ENCODE data around the gene HIVEP3. TPM values are rescaled to one million over a fixed set of nuclear protein-coding genes. Genes with fewer than 3 reads are reported as not detected.

The HIVEP3 gene
- total RNA-seq, 1 experiment from 2014 or later, result 1.4 TPM

- Histone ChIP-seq H3K9ac (ENCODE audit: extremely low read depth, insufficient read length, low read length) (no peak overlapping the region), H4K91ac (ENCODE audit: insufficient read length, low read depth, low read length) (no peak overlapping the region), H2BK15ac (ENCODE audit: low read depth, low read length) (no peak overlapping the region), H3K18ac (ENCODE audit: insufficient read length, low read depth, low read length) (no peak overlapping the region), H3K27me3 (ENCODE audit: insufficient read depth, low read length) (no peaks in the 10 kb centered on the region), H3K23me2 (ENCODE audit: insufficient read length, low read depth, low read length, poor library complexity, severe bottlenecking) (no peaks in the 10 kb centered on the region), H3K56ac (ENCODE audit: insufficient read length, low read depth, low read length) (no peak overlapping the region), H3K4me2 (ENCODE audit: insufficient read depth, insufficient read length, low read length) (no peak overlapping the region), H3K79me2 (ENCODE audit: insufficient read depth, low read length) (no peaks in the 10 kb centered on the region), H3K79me1 (ENCODE audit: insufficient read depth, low read depth, low read length, poor library complexity, severe bottlenecking) (no peaks in the 10 kb centered on the region), H3K9me3 (ENCODE audit: control insufficient read depth, low read depth, low read length) (no peaks in the 10 kb centered on the region), H2AK5ac (ENCODE audit: insufficient read length, low read length) (no peak overlapping the region), H2BK120ac (ENCODE audit: low read depth, low read length, poor library complexity, severe bottlenecking) (no peak overlapping the region), H3K14ac (ENCODE audit: insufficient read depth, low read length) (no peak overlapping the region), H3K27ac (ENCODE audit: insufficient read length, low read depth, low read length) (no peak overlapping the region), H3K4ac (ENCODE audit: low read depth, low read length) (no peak overlapping the region), H2AFZ (ENCODE audit: low read length) (no peak overlapping the region), H4K20me1 (ENCODE audit: control insufficient read depth, insufficient read depth, insufficient read length) (no peaks in the 10 kb centered on the region), H3T11ph (ENCODE audit: low read length) (no peak overlapping the region), H3K23ac (ENCODE audit: insufficient read length, low read depth, low read length) (no peak overlapping the region), H2BK12ac (ENCODE audit: insufficient read length, low read depth, low read length) (no peak overlapping the region), H2BK5ac (ENCODE audit: insufficient read length, low read length) (no peak overlapping the region), H2BK20ac (ENCODE audit: low read depth, low read length, poor library complexity, severe bottlenecking) (no peak overlapping the region), H4K5ac (ENCODE audit: insufficient read length, low read depth, low read length) (no peak overlapping the region), H3K4me1 (ENCODE audit: insufficient read depth, low read length) (0 out of 2 replicates have a peak, but pooled peaks cover 2% of the 10 kb centered on the region), H4K8ac (replicated peaks; ENCODE audit: insufficient read length, low read depth, low read length) (no peak overlapping the region)
- Mint-ChIP-seq H3K27ac (no peak overlapping the region; a peak in 1 of 7 replicates), H3K4me1 (peaks cover 29 to 34% of the 10 kb centered on the region in 2 experiments), H3K36me3 (ENCODE audit: insufficient read depth in 1 of 3, low read depth in 3 of 3) (no peaks in the 10 kb centered on the region), H3K9me3 (no peaks in the 10 kb centered on the region), H3K4me3 (no peak overlapping the region), H3K27me3 (ENCODE audit: low read depth) (peaks cover 13% of the 10 kb centered on the region)
- no CpG with 5 or more reads among the region's 4 CpGs for WGBS (ENCODE audit: extremely low coverage, insufficient read length, low lambda C conversion rate)
- DNase-seq, result no peak
- TF ChIP-seq CTCF (conservative IDR thresholded peaks at IDR 0.05), result no peak
Measured at GRCh38 chr1:41670217-41670957, 248.3 kb downstream of the HIVEP3 start.

Data from H9 (cell line).